K562 (cell line): ENCODE results near the gene ERVW-1. TPM values are rescaled to one million over a fixed set of nuclear protein-coding genes. Genes with fewer than 3 reads are reported as not detected.
A peak's percentile ranks its signal among the peaks of the same experiment; 100 is the strongest.

Experiments used
- CTCF ChIP-seq, 3 experiments: IDR thresholded peaks in 2 of 3; conservative IDR thresholded peaks in 1 of 3; 2 replicates each; pipeline ENCODE4 v1.5.1; 2011 to 2012; ENCODE audit warnings: low read length in 3 of 3, mild to moderate bottlenecking in 3 of 3, control low read depth in 2 of 3, improper control_type of control experiment in 1 of 3, inconsistent platforms in 1 of 3, low read depth in 1 of 3, mixed read lengths in 1 of 3, moderate library complexity in 1 of 3; ENCODE audit not compliant: insufficient read depth in 2 of 3
- DIDO1 ChIP-seq: fragments of 450-650 bp; IDR thresholded peaks from 2 replicates; pipeline ENCODE4 v1.6.1; 2016; ENCODE audit warnings: low read depth, missing biosample characterization, missing genetic modification characterization
- KLF13 ChIP-seq: fragments of 450-650 bp; IDR thresholded peaks from 2 replicates; pipeline ENCODE4 v1.6.1; 2016; ENCODE audit warnings: missing genetic modification characterization, low read depth, mild to moderate bottlenecking, missing compliant biosample characterization, moderate library complexity, borderline replicate concordance
- MECOM ChIP-seq: fragments of 250-450 bp; sonication (Bioruptor Pico); IDR thresholded peaks from 2 replicates; pipeline ENCODE4 v1.8.0; 2022; ENCODE audit warnings: inconsistent platforms
- MEIS2 ChIP-seq: fragments of 450-650 bp; IDR thresholded peaks from 2 replicates; pipeline ENCODE4 v1.6.1; 2014; ENCODE audit warnings: mild to moderate bottlenecking; ENCODE audit not compliant: partially characterized antibody
- MGA ChIP-seq: fragments of 450-650 bp; IDR thresholded peaks from 2 replicates; pipeline ENCODE4 v1.6.1; 2016; ENCODE audit warnings: mild to moderate bottlenecking, moderate library complexity
- NKRF ChIP-seq: fragments of 450-650 bp; IDR thresholded peaks from 2 replicates; pipeline ENCODE4 v1.6.1; 2016; ENCODE audit warnings: borderline replicate concordance
- POLR2AphosphoS5 ChIP-seq: IDR thresholded peaks from 2 replicates; pipeline ENCODE4 v1.6.1; 2011; ENCODE audit warnings: mild to moderate bottlenecking, low read depth, low read length, moderate library complexity; ENCODE audit not compliant: control insufficient read depth, insufficient read depth
- RFX7 ChIP-seq: fragments of 250-450 bp; sonication (Bioruptor Pico); IDR thresholded peaks from 2 replicates; pipeline ENCODE4 v1.5.1; 2021; ENCODE audit warnings: mild to moderate bottlenecking
- SIN3B ChIP-seq: fragments of 450-650 bp; IDR thresholded peaks from 2 replicates; pipeline ENCODE4 v1.6.1; 2017; ENCODE audit warnings: low read depth, mild to moderate bottlenecking, moderate library complexity
- TCF7L2 ChIP-seq: fragments of 150-350 bp; IDR thresholded peaks from 2 replicates; pipeline ENCODE4 v1.6.1; 2016; ENCODE audit warnings: low read depth, mild to moderate bottlenecking, low read length, moderate library complexity
- ZNF583 ChIP-seq: fragments of 250-450 bp; sonication (Bioruptor Pico); IDR thresholded peaks from 2 replicates; pipeline ENCODE4 v1.4.0; 2020
- polyA plus RNA-seq, 8 experiments: library from polyadenylated mRNA; depleted of rRNA in 4 of 8; stranded (reverse) in 5 of 8; unstranded in 3 of 8; fragments of >200 nt; fragmentation: Nextera tagmentation in 2 of 8; fragmentation: Illumina TruSeq in 1 of 8; extraction: Ambion mirVana in 2 of 8; extraction: Trizol in 1 of 8; gene quantifications; 2 replicates each; pipeline versions ENCODE4 v1.2.1 to v1.2.3, GENCODE V29; 2011 to 2014; ENCODE audit warnings: inconsistent platforms in 1 of 8, missing spikeins in 1 of 8
- total RNA-seq, 7 experiments: library from RNA; depleted of rRNA in 6 of 7; stranded (reverse); fragments of >200 nt in 6 of 7; fragmentation: Illumina TruSeq in 2 of 7; extraction: Trizol in 2 of 7; gene quantifications; 2 replicates each; pipeline versions ENCODE4 v1.2.1 to v1.2.3, GENCODE V29; 2011 to 2021; ENCODE audit warnings: low replicate concordance in 1 of 7

ERVW-1 gene
- total and polyA plus RNA-seq, 9 of the 15 experiments (the other 6 are each of a cell fraction or from before 2014, with no cell fraction given) = not detected

GRCh38 chr7:92448205-92448747, 29.5 kb downstream of the ERVW-1 start (continued):
- TF ChIP-seq MGA (peak; percentile 41; the same call in 1 of the 2 replicates), POLR2AphosphoS5 (peak; percentile 54; the same call in 1 of the 2 replicates), CTCF (IDR thresholded peaks at IDR 0.05 in 2 of 3, conservative IDR thresholded peaks at IDR 0.05 in 1 of 3; ENCODE audit: insufficient read depth in 2 of 3, low read depth in 1 of 3, low read length in 3 of 3) (peak; percentile 28 to 70 (median 67); a peak in 5 of 6 replicates), SIN3B (0 out of 2 replicates have a peak, but pooled peaks have one; percentile 47), NKRF (peak; percentile 64; the same call in 1 of the 2 replicates), RFX7 (CRISPR knock-in tag) (no peak), DIDO1 (tag) (no peak), ZNF583 (CRISPR knock-in tag) (no peak), KLF13 (tag) (no peak), MECOM (CRISPR knock-in tag) (no peak), MEIS2 (peak; percentile 35), TCF7L2 (no peak)
